ENCODE results near the gene QKI. TPM values are rescaled to one million over a fixed set of nuclear protein-coding genes. Genes with fewer than 3 reads are reported as not detected.
"Not testable (repeated sequence)": the region's sequence is repeated elsewhere in the genome, so short reads cannot be mapped to it uniquely, and the experiment has no call there.

QKI gene
- polyA plus RNA-seq, 1 donor from 2014 or later, result 9.3 TPM

GRCh38 chr6:163580311-163581030 is 166.0 kb downstream of the QKI start:
- Mint-ChIP-seq H3K4me1 (peaks cover 0 to 1% (median 0%) of the 10 kb centered on the region in 3 donors), H3K4me3 (no peak overlapping the region), H3K36me3 (peaks cover 1% of the 10 kb centered on the region), H3K27me3 (no peaks in the 10 kb centered on the region), H3K9me3 (no peaks in the 10 kb centered on the region), H3K27ac (no peak overlapping the region)

- Mint-ChIP-seq H3K36me3 (peaks cover 1% of the 10 kb centered on the region), H3K27ac (no peak overlapping the region), H3K4me3 (no peak overlapping the region), H3K9me3 (no peaks in the 10 kb centered on the region), H3K27me3 (no peaks in the 10 kb centered on the region), H3K4me1 (peaks cover 0 to 1% (median 0%) of the 10 kb centered on the region in 3 donors)
Measured at GRCh38 chr6:163583558-163583957, 169.0 kb downstream of the QKI start.

- Mint-ChIP-seq H3K27ac (no peak overlapping the region), H3K27me3 (no peaks in the 10 kb centered on the region), H3K4me3 (no peak overlapping the region), H3K4me1 (no peaks in the 10 kb centered on the region), H3K36me3 (peaks cover 4% of the 10 kb centered on the region), H3K9me3 (peaks cover under 1 to 6% (median 6%) of the 10 kb centered on the region in 3 donors)
Measured at GRCh38 chr6:163585932-163586437, 171.5 kb downstream of the QKI start.

- H3K9me3 Mint-ChIP-seq, result peaks cover 3 to 8% (median 7%) of the 10 kb centered on the region in 3 donors
- H3K36me3 Mint-ChIP-seq, result peaks cover 5% of the 10 kb centered on the region
- H3K4me3 Mint-ChIP-seq, result no peak overlapping the region
- H3K4me1 Mint-ChIP-seq, result no peaks in the 10 kb centered on the region
- H3K27ac Mint-ChIP-seq, result no peak overlapping the region
- H3K27me3 Mint-ChIP-seq, result no peaks in the 10 kb centered on the region
Measured at GRCh38 chr6:163586888-163587287, 172.4 kb downstream of the QKI start.

GRCh38 chr6:163588220-163588919 is 173.9 kb downstream of the QKI start:
- no peaks in the 10 kb centered on the region for H3K4me1 Mint-ChIP-seq
- H3K27ac Mint-ChIP-seq, result no peak overlapping the region
- H3K27me3 Mint-ChIP-seq, result no peaks in the 10 kb centered on the region
- peaks cover 6 to 22% (median 11%) of the 10 kb centered on the region in 3 donors for H3K9me3 Mint-ChIP-seq
- no peak overlapping the region for H3K4me3 Mint-ChIP-seq
- peaks cover 7% of the 10 kb centered on the region for H3K36me3 Mint-ChIP-seq

- H3K4me3 Mint-ChIP-seq, result no peak overlapping the region
- peaks cover 7% of the 10 kb centered on the region for H3K36me3 Mint-ChIP-seq
- H3K9me3 Mint-ChIP-seq, result peaks cover 6 to 23% (median 11%) of the 10 kb centered on the region in 3 donors
- H3K27ac Mint-ChIP-seq, result no peak overlapping the region
- no peaks in the 10 kb centered on the region for H3K27me3 Mint-ChIP-seq
- H3K4me1 Mint-ChIP-seq, result no peaks in the 10 kb centered on the region
Measured at GRCh38 chr6:163589387-163589786, 174.9 kb downstream of the QKI start.

- H3K27ac Mint-ChIP-seq, result peak overlapping the region in 1 of 3 donors; percentile 25
- peaks cover 6 to 23% (median 11%) of the 10 kb centered on the region in 3 donors for H3K9me3 Mint-ChIP-seq
- H3K27me3 Mint-ChIP-seq, H3K36me3 Mint-ChIP-seq, H3K4me3 Mint-ChIP-seq, H3K4me1 Mint-ChIP-seq: not testable (repeated sequence)
Measured at GRCh38 chr6:163590132-163590531, 175.6 kb downstream of the QKI start.

- peaks cover 6% of the 10 kb centered on the region for H3K36me3 Mint-ChIP-seq
- no peak overlapping the region for H3K27ac Mint-ChIP-seq
- peaks cover 2% of the 10 kb centered on the region for H3K27me3 Mint-ChIP-seq
- H3K4me3 Mint-ChIP-seq, result no peak overlapping the region
- peaks cover 6 to 23% (median 11%) of the 10 kb centered on the region in 3 donors for H3K9me3 Mint-ChIP-seq
- no peaks in the 10 kb centered on the region for H3K4me1 Mint-ChIP-seq
Measured at GRCh38 chr6:163592872-163593271, 178.4 kb downstream of the QKI start.

- peaks cover 3% of the 10 kb centered on the region for H3K36me3 Mint-ChIP-seq
- H3K4me1 Mint-ChIP-seq, result no peaks in the 10 kb centered on the region
- no peak overlapping the region for H3K4me3 Mint-ChIP-seq
- peak overlapping the region in 1 of 3 donors; percentile 41 for H3K27ac Mint-ChIP-seq
- peaks cover 2% of the 10 kb centered on the region for H3K27me3 Mint-ChIP-seq
- peaks cover 3 to 16% (median 5%) of the 10 kb centered on the region in 3 donors for H3K9me3 Mint-ChIP-seq
Measured at GRCh38 chr6:163596174-163596573, 181.7 kb downstream of the QKI start.

- no peaks in the 10 kb centered on the region for H3K4me1 Mint-ChIP-seq
- no peak overlapping the region for H3K27ac Mint-ChIP-seq
- peaks cover 0 to 1% (median 0%) of the 10 kb centered on the region in 3 donors for H3K9me3 Mint-ChIP-seq
- H3K36me3 Mint-ChIP-seq, result no peaks in the 10 kb centered on the region
- H3K4me3 Mint-ChIP-seq, result no peak overlapping the region
- H3K27me3 Mint-ChIP-seq, result peaks cover 6% of the 10 kb centered on the region
Measured at GRCh38 chr6:163599136-163599535, 184.6 kb downstream of the QKI start.

GRCh38 chr6:163599684-163600083 is 185.2 kb downstream of the QKI start:
- H3K4me1 Mint-ChIP-seq, result no peaks in the 10 kb centered on the region
- no peaks in the 10 kb centered on the region for H3K36me3 Mint-ChIP-seq
- H3K9me3 Mint-ChIP-seq, result peaks cover 0 to 2% (median 0%) of the 10 kb centered on the region in 3 donors
- peaks cover 6% of the 10 kb centered on the region for H3K27me3 Mint-ChIP-seq
- no peak overlapping the region for H3K4me3 Mint-ChIP-seq
- no peak overlapping the region for H3K27ac Mint-ChIP-seq

GRCh38 chr6:163600331-163600730 is 185.8 kb downstream of the QKI start:
- H3K27ac Mint-ChIP-seq, result no peak overlapping the region
- H3K9me3 Mint-ChIP-seq, result peaks cover 0 to 6% (median 1%) of the 10 kb centered on the region in 3 donors
- no peaks in the 10 kb centered on the region for H3K36me3 Mint-ChIP-seq
- H3K27me3 Mint-ChIP-seq, result peaks cover 4% of the 10 kb centered on the region
- no peaks in the 10 kb centered on the region for H3K4me1 Mint-ChIP-seq
- no peak overlapping the region for H3K4me3 Mint-ChIP-seq

GRCh38 chr6:163600781-163601180 is 186.3 kb downstream of the QKI start:
- no peaks in the 10 kb centered on the region for H3K36me3 Mint-ChIP-seq

GRCh38 chr6:163602851-163603250 is 188.3 kb downstream of the QKI start:
- Mint-ChIP-seq H3K36me3 (peaks cover 2% of the 10 kb centered on the region), H3K9me3 (peaks cover 0 to 6% (median 5%) of the 10 kb centered on the region in 3 donors), H3K4me3 (no peak overlapping the region), H3K27ac (no peak overlapping the region), H3K4me1 (no peaks in the 10 kb centered on the region), H3K27me3 (peaks cover 4% of the 10 kb centered on the region)

More at GRCh38 chr6:163600781-163601180, 186.3 kb downstream of the QKI start:
- no peak overlapping the region for H3K27ac Mint-ChIP-seq
- peaks cover 0 to 6% (median 5%) of the 10 kb centered on the region in 3 donors for H3K9me3 Mint-ChIP-seq
- H3K4me3 Mint-ChIP-seq, result no peak overlapping the region
- H3K27me3 Mint-ChIP-seq, result peaks cover 4% of the 10 kb centered on the region
- H3K4me1 Mint-ChIP-seq, result no peaks in the 10 kb centered on the region

- peaks cover 4% of the 10 kb centered on the region for H3K27me3 Mint-ChIP-seq
Measured at GRCh38 chr6:163603395-163603794, 188.9 kb downstream of the QKI start.

More at GRCh38 chr6:163603395-163603794, 188.9 kb downstream of the QKI start:
- H3K4me3 Mint-ChIP-seq, result no peak overlapping the region
- peaks cover 0 to 6% (median 5%) of the 10 kb centered on the region in 3 donors for H3K9me3 Mint-ChIP-seq
- peaks cover 2% of the 10 kb centered on the region for H3K36me3 Mint-ChIP-seq
- H3K27ac Mint-ChIP-seq, result no peak overlapping the region
- no peaks in the 10 kb centered on the region for H3K4me1 Mint-ChIP-seq

Data from IgD-negative memory B cell (primary cell).